ENCODE measurements around the gene ZAP70.

ZAP70 gene

GRCh38 chr2:97688062-97688827, 25.1 kb upstream of the ZAP70 start:
- no peak for TF ChIP-seq CTCF (conservative IDR thresholded peaks at IDR 0.05)
- no peak overlapping the region for H3K27ac ChIP-seq

- no peak for TF ChIP-seq CTCF (conservative IDR thresholded peaks at IDR 0.05)
- H3K27ac ChIP-seq: no peak overlapping the region
These were observed 22.2 kb upstream of the ZAP70 start for GRCh38 chr2:97691166-97691565.

- H3K27ac ChIP-seq: no peak overlapping the region
- TF ChIP-seq CTCF (conservative IDR thresholded peaks at IDR 0.05): no peak
These were observed 19.9 kb upstream of the ZAP70 start for GRCh38 chr2:97693476-97693875.

GRCh38 chr2:97695744-97696143, 17.6 kb upstream of the ZAP70 start:
- no peak overlapping the region for H3K27ac ChIP-seq
- TF ChIP-seq CTCF (conservative IDR thresholded peaks at IDR 0.05): no peak

GRCh38 chr2:97697252-97698235, 15.8 kb upstream of the ZAP70 start:
- no peak overlapping the region for H3K27ac ChIP-seq
- peak; percentile 92 for TF ChIP-seq CTCF (conservative IDR thresholded peaks at IDR 0.05)

- H3K27ac ChIP-seq: no peak overlapping the region
- TF ChIP-seq CTCF (conservative IDR thresholded peaks at IDR 0.05): no peak
These were observed 14.8 kb upstream of the ZAP70 start for GRCh38 chr2:97698530-97698929.

GRCh38 chr2:97699765-97700444, 13.5 kb upstream of the ZAP70 start:
- no peak overlapping the region for H3K27ac ChIP-seq

More at GRCh38 chr2:97699765-97700444, 13.5 kb upstream of the ZAP70 start:
- TF ChIP-seq CTCF (conservative IDR thresholded peaks at IDR 0.05): peak; percentile 77

All from VCaP (cell line).